NCI-H526 (cell line): ENCODE data around the gene RBM38.

ENCODE experiments used
- DNase-seq, 2 experiments: peaks; one replicate each; lab custom pipeline; 2025; lab: John Stamatoyannopoulos, UW

The RBM38 gene

GRCh38 chr20:57435498-57436222, 44.5 kb downstream of the RBM38 start:
- DNase-seq = peak; percentile 100

- no peak for DNase-seq
These were observed 45.0 kb downstream of the RBM38 start for GRCh38 chr20:57436223-57436545.

- no peak for DNase-seq
These were observed 46.1 kb downstream of the RBM38 start for GRCh38 chr20:57437267-57437666.

- DNase-seq = no peak
These were observed 46.6 kb downstream of the RBM38 start for GRCh38 chr20:57437672-57438330.

- DNase-seq = no peak
These were observed 47.4 kb downstream of the RBM38 start for GRCh38 chr20:57438552-57438951.

GRCh38 chr20:57439432-57439831, 48.2 kb downstream of the RBM38 start:
- peak in 1 of 2 experiments; percentile 90 for DNase-seq

- DNase-seq = no peak
These were observed 48.8 kb downstream of the RBM38 start for GRCh38 chr20:57439993-57440392.

- DNase-seq = peak; percentile 69 to 93
These were observed 49.7 kb downstream of the RBM38 start for GRCh38 chr20:57440678-57441509.

GRCh38 chr20:57441510-57442154, 50.4 kb downstream of the RBM38 start:
- DNase-seq = no peak

GRCh38 chr20:57442158-57442887, 51.1 kb downstream of the RBM38 start:
- DNase-seq = no peak

- DNase-seq = no peak
These were observed 51.7 kb downstream of the RBM38 start for GRCh38 chr20:57442888-57443239.

- no peak for DNase-seq
These were observed 52.4 kb downstream of the RBM38 start for GRCh38 chr20:57443349-57444265.

- DNase-seq = no peak
These were observed 53.3 kb downstream of the RBM38 start for GRCh38 chr20:57444394-57445048.

- no peak for DNase-seq
These were observed 54.1 kb downstream of the RBM38 start for GRCh38 chr20:57445298-57445697.

GRCh38 chr20:57445774-57446173, 54.6 kb downstream of the RBM38 start:
- no peak for DNase-seq

GRCh38 chr20:57448764-57449354, 57.7 kb downstream of the RBM38 start:
- no peak for DNase-seq

- no peak for DNase-seq
These were observed 58.5 kb downstream of the RBM38 start for GRCh38 chr20:57449398-57450354.

- DNase-seq = peak; percentile 72 to 93
These were observed 59.2 kb downstream of the RBM38 start for GRCh38 chr20:57450419-57450818.

GRCh38 chr20:57450931-57451330, 59.7 kb downstream of the RBM38 start:
- DNase-seq = no peak
